Measurements from ENCODE around the gene BRIP1.
"Not testable (repeated sequence)": the region's sequence is repeated elsewhere in the genome, so short reads cannot be mapped to it uniquely, and the experiment has no call there.

Gene BRIP1

GRCh38 chr17:61722398-61722797 lies 140.9 kb downstream of the BRIP1 start:
- DNase-seq, result no peak

- DNase-seq, result no peak
These were observed 143.1 kb downstream of the BRIP1 start for GRCh38 chr17:61720016-61720795.

- not testable (repeated sequence) for DNase-seq
These were observed 144.1 kb downstream of the BRIP1 start for GRCh38 chr17:61719220-61719619.

GRCh38 chr17:61718022-61718421 lies 145.3 kb downstream of the BRIP1 start:
- DNase-seq, result no peak

GRCh38 chr17:61717352-61717751 lies 146.0 kb downstream of the BRIP1 start:
- no peak for DNase-seq

- no peak for DNase-seq
These were observed 147.0 kb downstream of the BRIP1 start for GRCh38 chr17:61716225-61716829.

GRCh38 chr17:61715348-61715747 lies 148.0 kb downstream of the BRIP1 start:
- no peak for DNase-seq

GRCh38 chr17:61714300-61714699 lies 149.0 kb downstream of the BRIP1 start:
- no peak for DNase-seq

GRCh38 chr17:61713035-61713434 lies 150.3 kb downstream of the BRIP1 start:
- no peak for DNase-seq

- DNase-seq, result no peak
These were observed 152.8 kb downstream of the BRIP1 start for GRCh38 chr17:61710546-61710945.

GRCh38 chr17:61709567-61709966 lies 153.8 kb downstream of the BRIP1 start:
- DNase-seq, result no peak

GRCh38 chr17:61704935-61705449 lies 158.3 kb downstream of the BRIP1 start:
- no peak for DNase-seq

- DNase-seq, result no peak
These were observed 160.9 kb downstream of the BRIP1 start for GRCh38 chr17:61702450-61702849.

- no peak for DNase-seq
These were observed 161.3 kb downstream of the BRIP1 start for GRCh38 chr17:61701978-61702377.

- no peak for DNase-seq
These were observed 162.0 kb downstream of the BRIP1 start for GRCh38 chr17:61701334-61701733.

- DNase-seq, result no peak
These were observed 163.1 kb downstream of the BRIP1 start for GRCh38 chr17:61700252-61700651.

GRCh38 chr17:61699694-61700093 lies 163.6 kb downstream of the BRIP1 start:
- no peak for DNase-seq

- DNase-seq, result no peak
These were observed 164.3 kb downstream of the BRIP1 start for GRCh38 chr17:61699032-61699431.

- DNase-seq, result no peak
These were observed 165.1 kb downstream of the BRIP1 start for GRCh38 chr17:61698244-61698643.

GRCh38 chr17:61695779-61696337 lies 167.5 kb downstream of the BRIP1 start:
- no peak for DNase-seq

GRCh38 chr17:61694095-61694494 lies 169.2 kb downstream of the BRIP1 start:
- no peak for DNase-seq

- no peak for DNase-seq
These were observed 173.6 kb downstream of the BRIP1 start for GRCh38 chr17:61689610-61690180.

GRCh38 chr17:61687769-61688168 lies 175.6 kb downstream of the BRIP1 start:
- DNase-seq, result no peak

GRCh38 chr17:61686113-61686512 lies 177.2 kb downstream of the BRIP1 start:
- no peak for DNase-seq

Measured in NCI-H1930 (cell line).